ENCODE measurements around the gene KLHL25.

- TF ChIP-seq POLR2A (IDR thresholded peaks at IDR 0.05) (no peak), CTCF (IDR thresholded peaks at IDR 0.05) (no peak)
Measured at GRCh38 chr15:85840802-85841152, 46.1 kb upstream of the KLHL25 start.

Measured in sigmoid colon (tissue), 3 donors.